HL-60/S4 treated with phorbol 12-myristate 13-acetate at 8.2 ng/mL for 4 days and 3 days (cell line): ENCODE results near the gene IFNA7.
"Not testable (repeated sequence)": the region's sequence is repeated elsewhere in the genome, so short reads cannot be mapped to it uniquely, and the experiment has no call there.

ENCODE experiments used
- in situ Hi-C: fragments of 300-500 bp; cut with MboI; formaldehyde crosslinking; loops from 2 replicates; pipeline ENCODE4 v1.15.0; 2022; ENCODE audit warnings: low sequenced_read_pairs

The IFNA7 gene

DNA sequence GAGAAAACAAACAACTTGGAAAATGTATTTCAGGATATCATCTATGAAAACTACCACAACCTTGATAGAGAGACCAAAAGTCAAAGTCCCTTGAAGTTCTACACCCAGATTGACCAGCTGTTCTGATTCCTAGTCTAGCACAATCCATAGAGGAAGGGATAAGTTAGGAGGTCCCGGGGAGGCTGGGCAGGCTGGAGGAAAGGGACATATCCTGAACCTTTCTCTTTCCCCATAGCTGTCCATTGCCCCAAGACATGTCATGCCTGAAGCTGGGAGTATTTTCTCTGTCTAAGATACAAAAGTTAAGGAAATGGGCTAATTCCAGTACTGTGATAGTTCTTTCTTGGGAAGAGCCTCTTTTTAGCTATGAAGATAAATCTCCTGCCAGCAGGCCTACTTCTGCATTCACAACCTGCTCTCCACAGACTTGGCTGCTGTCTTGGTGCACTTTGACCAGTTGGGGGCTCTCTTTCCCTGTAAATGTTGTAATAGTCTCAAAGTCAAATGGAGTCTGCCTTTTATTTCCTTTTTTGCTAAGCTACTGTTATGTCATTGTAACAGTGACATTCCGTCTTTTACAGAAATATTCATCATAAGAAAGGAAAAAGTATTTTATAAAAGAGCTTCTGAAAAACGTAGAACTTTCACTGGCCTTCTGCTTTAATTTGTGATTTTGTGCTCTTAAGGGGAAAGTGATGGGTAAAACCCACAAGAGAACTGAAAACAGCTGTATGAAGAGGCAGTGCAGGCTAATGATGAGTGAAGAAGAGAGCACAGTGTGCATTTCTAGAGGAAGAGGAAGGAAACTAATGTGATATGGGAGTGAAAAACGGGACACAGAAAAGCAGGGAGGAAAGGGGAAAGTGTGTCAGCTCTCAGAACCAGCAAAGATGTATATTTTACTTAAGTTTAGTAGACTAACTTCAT is 18.9 kb downstream of the IFNA7 start:
- in situ Hi-C loops = not testable (repeated sequence)

- in situ Hi-C loops = no loop called here
Measured at GRCh38 chr9:21174671-21175070, 27.3 kb downstream of the IFNA7 start.

- in situ Hi-C loops = no loop called here
Measured at GRCh38 chr9:21172156-21172555, 29.8 kb downstream of the IFNA7 start.

DNA sequence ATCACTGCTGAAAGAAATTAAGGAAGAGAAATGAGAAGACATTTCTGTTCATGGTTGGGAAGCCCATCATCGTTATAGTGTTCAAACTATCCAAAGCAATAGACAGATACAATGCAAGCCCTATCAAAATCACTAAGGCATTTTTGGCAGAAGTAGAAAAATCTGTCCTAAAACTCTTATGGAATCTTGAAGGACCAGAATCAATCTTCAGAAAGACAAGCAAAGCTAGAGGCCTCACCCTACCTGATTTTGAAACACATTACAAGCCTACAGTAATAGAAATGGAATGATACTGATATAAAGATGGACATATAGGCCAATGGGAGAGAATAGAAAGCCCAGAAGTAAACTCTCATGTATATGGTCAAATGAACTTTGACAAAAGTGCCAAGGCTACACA is 30.7 kb downstream of the IFNA7 start:
- in situ Hi-C loops = no loop called here

DNA sequence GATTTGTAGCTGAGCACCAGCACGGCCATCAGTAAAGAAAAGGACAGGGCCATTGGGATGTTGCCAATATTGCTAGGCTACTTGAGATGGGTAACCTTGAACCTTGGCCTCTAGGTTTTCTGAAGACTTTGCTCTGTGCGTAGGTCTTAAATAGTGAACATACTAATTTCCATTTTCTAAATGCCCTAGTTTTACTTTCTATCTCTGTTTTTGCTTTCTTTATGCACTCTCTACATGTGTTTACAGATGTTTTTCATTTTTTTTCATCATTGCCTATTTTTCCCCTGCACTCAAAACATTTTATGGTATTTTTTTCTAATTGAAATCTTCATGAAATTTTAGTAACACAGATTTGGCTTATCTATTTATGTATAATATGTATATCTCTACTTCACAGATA is 35.4 kb downstream of the IFNA7 start, which contains the start of gene IFNA21:
TSS of gene IFNA21 (minus strand) at position 101 of the 400 bp plus-strand sequence. CDS start at position 53, 48 bp downstream.
- in situ Hi-C loops = not testable (repeated sequence)

- in situ Hi-C loops = no loop called here
Measured at GRCh38 chr9:21165516-21165915, 36.5 kb downstream of the IFNA7 start.

DNA sequence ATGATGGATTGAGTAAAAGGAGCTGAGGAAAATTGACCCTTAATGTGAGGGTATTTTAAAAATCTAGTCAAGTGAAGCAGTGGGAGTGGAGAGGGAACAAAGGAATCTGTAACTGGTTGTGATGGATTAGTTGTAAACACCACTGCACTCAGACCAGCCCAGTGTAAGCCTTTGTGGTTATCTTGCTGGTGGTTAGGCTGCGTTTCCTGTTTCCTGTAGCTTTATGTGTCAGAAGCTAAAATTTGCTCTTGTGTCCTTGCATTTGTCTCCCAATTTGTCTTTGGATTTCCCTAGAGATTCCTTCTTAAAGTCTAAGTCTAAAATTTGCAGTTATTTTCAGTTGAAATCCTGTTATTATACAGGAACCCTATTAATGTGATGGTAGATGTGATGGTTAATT is 41.8 kb downstream of the IFNA7 start:
- in situ Hi-C loops = no loop called here

- in situ Hi-C loops = no loop called here
Measured at GRCh38 chr9:21155501-21155900, 46.5 kb downstream of the IFNA7 start.

- in situ Hi-C loops = no loop called here
Measured at GRCh38 chr9:21154018-21154608, 47.9 kb downstream of the IFNA7 start.

- in situ Hi-C loops = no loop called here
Measured at GRCh38 chr9:21153336-21154017, 48.5 kb downstream of the IFNA7 start.
